ENCODE results near the gene KDM4C.

DNA sequence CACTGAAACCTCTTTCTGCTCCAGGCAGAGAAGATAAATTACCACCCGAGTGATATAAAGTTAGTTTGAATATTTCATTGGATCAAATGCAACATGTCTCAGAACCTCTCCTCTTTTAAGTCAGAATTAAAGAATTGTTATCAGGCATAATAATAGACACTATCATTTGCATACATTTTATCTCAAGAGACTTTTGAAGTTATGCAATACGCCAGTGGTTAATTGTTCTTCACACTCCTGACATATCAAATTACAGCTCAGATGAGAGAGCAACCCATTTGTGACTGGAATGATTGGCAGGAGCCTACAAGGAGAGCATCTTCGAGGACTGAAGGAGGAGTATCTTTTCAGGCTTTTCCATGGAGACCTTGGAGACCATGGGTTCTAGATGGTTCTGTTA, 452.2 kb downstream of the KDM4C start:
- TF ChIP-seq, protein P1, sequence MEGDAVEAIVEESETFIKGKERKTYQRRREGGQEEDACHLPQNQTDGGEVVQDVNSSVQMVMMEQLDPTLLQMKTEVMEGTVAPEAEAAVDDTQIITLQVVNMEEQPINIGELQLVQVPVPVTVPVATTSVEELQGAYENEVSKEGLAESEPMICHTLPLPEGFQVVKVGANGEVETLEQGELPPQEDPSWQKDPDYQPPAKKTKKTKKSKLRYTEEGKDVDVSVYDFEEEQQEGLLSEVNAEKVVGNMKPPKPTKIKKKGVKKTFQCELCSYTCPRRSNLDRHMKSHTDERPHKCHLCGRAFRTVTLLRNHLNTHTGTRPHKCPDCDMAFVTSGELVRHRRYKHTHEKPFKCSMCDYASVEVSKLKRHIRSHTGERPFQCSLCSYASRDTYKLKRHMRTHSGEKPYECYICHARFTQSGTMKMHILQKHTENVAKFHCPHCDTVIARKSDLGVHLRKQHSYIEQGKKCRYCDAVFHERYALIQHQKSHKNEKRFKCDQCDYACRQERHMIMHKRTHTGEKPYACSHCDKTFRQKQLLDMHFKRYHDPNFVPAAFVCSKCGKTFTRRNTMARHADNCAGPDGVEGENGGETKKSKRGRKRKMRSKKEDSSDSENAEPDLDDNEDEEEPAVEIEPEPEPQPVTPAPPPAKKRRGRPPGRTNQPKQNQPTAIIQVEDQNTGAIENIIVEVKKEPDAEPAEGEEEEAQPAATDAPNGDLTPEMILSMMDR (IDR thresholded peaks at IDR 0.05; ENCODE audit: borderline replicate concordance, extremely low read depth, low read length, poor library complexity, severe bottlenecking): no peak
- no peak for TF ChIP-seq EZH2 (IDR thresholded peaks at IDR 0.05; ENCODE audit: borderline replicate concordance, low read depth, low read length, severe bottlenecking)

All from DND-41 (cell line).